ENCODE results near the gene RASSF4.

The RASSF4 gene

GRCh38 chr10:44979281-44980191 is 19.9 kb downstream of the RASSF4 start:
- no peaks in the 10 kb centered on the region for H3K9me3 ChIP-seq (ENCODE audit: control extremely low read depth in 1 of 5, control insufficient read depth in 4 of 5, insufficient read depth in 2 of 5, low read depth in 1 of 5, low read length in 4 of 5)
- peak overlapping the region in 1 of 2 experiments; percentile 59 for H3K27ac ChIP-seq (ENCODE audit: insufficient read depth in 1 of 2, low read depth in 1 of 2, low read length in 2 of 2, poor library complexity in 1 of 2, severe bottlenecking in 2 of 2)
- peaks cover 0 to 16% (median 0%) of the 10 kb centered on the region in 4 experiments for H3K36me3 ChIP-seq (ENCODE audit: control insufficient read depth in 4 of 4, insufficient read depth in 4 of 4, low read length in 3 of 4)
- POLR2A ChIA-PET, result interaction anchor here (0.8 to 1.8 kb wide), 4 partner anchors 12 to 27 kb away, joined by 3 to 12 read pairs (median 8); no protein-coding TSS in a partner anchor
- H3K4me3 ChIP-seq (ENCODE audit: control insufficient read depth in 1 of 7, extremely low read depth in 1 of 7, insufficient read depth in 4 of 7, low read depth in 2 of 7, low read length in 6 of 7), result peak overlapping the region in 2 of 7 experiments; percentile 83 to 97
- no peaks in the 10 kb centered on the region for H3K27me3 ChIP-seq (replicated peaks in 2 of 5; ENCODE audit: control insufficient read depth in 4 of 5, insufficient read depth in 5 of 5, low read length in 4 of 5)
- peaks cover 2 to 76% (median 71%) of the 10 kb centered on the region in 4 experiments for H3K4me1 ChIP-seq (ENCODE audit: control extremely low read depth in 1 of 4, control insufficient read depth in 4 of 4, insufficient read depth in 4 of 4, low read length in 3 of 4)
- CTCF ChIA-PET, result interaction anchor here (0.8 to 5.3 kb wide), 13 partner anchors 9 to 53 kb away, joined by 3 to 44 read pairs (median 3); partner anchors contain the start of gene ZNF22
- no peak for DNase-seq
- 92% methylated on average over 11 of the region's 13 CpGs for WGBS (ENCODE audit: insufficient coverage)

DNA sequence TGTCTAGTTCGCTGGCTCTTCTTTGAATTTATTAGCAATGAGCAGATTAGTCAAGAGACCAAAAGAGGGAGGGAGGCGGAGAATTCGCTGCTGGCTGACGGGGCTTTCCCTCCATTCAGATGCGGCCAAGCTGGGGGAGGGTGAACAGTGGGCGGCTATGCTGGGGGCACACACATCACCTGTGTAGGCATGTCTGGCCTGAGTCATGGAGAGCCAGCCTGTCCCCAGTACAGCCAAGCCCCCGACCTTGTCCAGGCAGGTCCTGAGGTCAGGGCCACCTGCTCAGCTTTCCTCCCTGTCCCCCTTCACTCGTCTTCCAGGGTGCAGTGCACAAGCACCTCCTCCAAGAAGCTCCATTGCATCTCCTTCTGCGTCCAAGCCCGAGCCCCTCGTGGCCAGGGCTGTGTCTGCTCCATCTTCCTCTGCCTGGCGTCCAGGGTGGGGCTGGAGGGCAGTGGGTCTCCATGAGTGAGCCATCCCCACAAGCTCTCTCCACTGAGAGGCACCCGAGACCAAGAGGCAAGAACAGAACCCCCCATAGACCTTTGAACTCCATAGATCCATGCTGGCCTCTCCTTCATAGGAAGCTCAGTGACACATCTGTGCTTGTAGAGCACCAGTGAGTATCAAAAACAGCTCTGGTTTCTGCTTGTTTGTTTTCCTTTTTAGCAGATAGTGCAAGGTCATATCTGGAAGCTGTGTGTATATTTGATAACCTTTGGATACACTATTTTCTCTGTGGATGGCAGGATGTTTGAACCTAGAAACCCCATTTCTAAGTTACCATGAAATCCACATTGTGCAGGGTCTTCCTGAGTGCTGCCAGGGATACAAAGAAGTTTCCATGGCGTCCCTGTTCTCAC is 20.9 kb downstream of the RASSF4 start:
- Histone ChIP-seq H3K4me3 (ENCODE audit: control insufficient read depth in 1 of 7, extremely low read depth in 1 of 7, insufficient read depth in 4 of 7, low read depth in 2 of 7, low read length in 6 of 7) (no peak overlapping the region), H3K27me3 (replicated peaks in 2 of 5; ENCODE audit: control insufficient read depth in 4 of 5, insufficient read depth in 5 of 5, low read length in 4 of 5) (no peaks in the 10 kb centered on the region), H3K27ac (ENCODE audit: insufficient read depth in 1 of 2, low read depth in 1 of 2, low read length in 2 of 2, poor library complexity in 1 of 2, severe bottlenecking in 2 of 2) (no peak overlapping the region), H3K9me3 (ENCODE audit: control extremely low read depth in 1 of 5, control insufficient read depth in 4 of 5, insufficient read depth in 2 of 5, low read depth in 1 of 5, low read length in 4 of 5) (no peaks in the 10 kb centered on the region), H3K4me1 (ENCODE audit: control extremely low read depth in 1 of 4, control insufficient read depth in 4 of 4, insufficient read depth in 4 of 4, low read length in 3 of 4) (peaks cover 0 to 68% (median 63%) of the 10 kb centered on the region in 4 experiments), H3K36me3 (ENCODE audit: control insufficient read depth in 4 of 4, insufficient read depth in 4 of 4, low read length in 3 of 4) (peaks cover 0 to 16% (median 0%) of the 10 kb centered on the region in 4 experiments)
- ChIA-PET CTCF (interaction anchor here (0.8 to 5.3 kb wide), 10 partner anchors 8 to 47 kb away, joined by 3 to 44 read pairs (median 4); no protein-coding TSS in a partner anchor), POLR2A (interaction anchor here (1.4 kb wide), 1 partner anchor 15 kb away, joined by 4 read pairs; no protein-coding TSS in a partner anchor)
- DNase-seq, result no peak
- 81% methylated on average over 10 of the region's 14 CpGs for WGBS (ENCODE audit: insufficient coverage)

DNA sequence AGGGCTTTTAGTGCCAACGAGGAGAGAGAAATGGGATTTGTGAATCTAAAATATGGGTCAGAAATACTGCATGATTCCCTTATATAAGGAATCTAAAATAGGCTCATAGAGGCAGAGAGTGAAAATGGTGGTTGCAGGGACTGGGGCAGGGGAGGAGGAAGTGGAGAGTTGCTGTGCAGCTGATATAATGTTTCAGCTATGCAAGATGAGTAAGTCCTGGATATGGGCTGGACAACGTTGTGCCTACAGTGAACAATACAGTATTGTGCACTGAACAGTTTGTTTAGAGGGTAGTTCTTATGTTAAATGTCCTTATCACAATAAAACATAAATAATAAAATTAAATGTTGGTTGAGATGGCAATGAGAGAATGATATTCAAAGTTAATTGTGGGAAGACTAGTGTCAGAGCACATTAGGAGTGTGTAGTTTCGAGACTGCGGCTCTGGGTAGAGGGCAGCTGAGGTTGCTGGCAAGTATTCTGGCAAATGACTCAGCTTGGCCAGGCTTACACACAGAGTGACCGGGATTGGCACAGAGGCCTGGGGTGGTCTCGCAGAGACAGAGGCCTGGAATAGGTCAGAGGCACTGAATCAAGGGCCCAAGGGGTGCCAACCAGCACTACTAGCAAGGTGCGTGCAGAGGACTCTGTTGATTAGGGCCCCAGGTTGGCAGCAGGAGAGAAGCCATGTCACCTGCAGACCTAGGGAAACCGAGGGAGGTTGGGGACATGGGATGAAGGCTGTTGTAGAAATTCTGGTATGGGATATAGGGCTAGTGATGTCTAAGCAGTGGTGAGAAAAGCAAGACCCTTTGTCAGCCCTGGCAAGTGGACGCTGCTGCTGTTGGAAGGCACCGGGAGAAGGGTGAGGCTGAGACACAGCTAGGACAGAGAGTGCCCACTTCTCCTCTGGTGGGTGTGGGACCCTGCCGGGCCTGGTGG is 21.8 kb downstream of the RASSF4 start:
- Histone ChIP-seq H3K27ac (ENCODE audit: insufficient read depth in 1 of 2, low read depth in 1 of 2, low read length in 2 of 2, poor library complexity in 1 of 2, severe bottlenecking in 2 of 2) (no peak overlapping the region), H3K4me1 (ENCODE audit: control extremely low read depth in 1 of 4, control insufficient read depth in 4 of 4, insufficient read depth in 4 of 4, low read length in 3 of 4) (peaks cover 0 to 65% (median 59%) of the 10 kb centered on the region in 4 experiments), H3K9me3 (ENCODE audit: control extremely low read depth in 1 of 5, control insufficient read depth in 4 of 5, insufficient read depth in 2 of 5, low read depth in 1 of 5, low read length in 4 of 5) (no peaks in the 10 kb centered on the region), H3K4me3 (ENCODE audit: control insufficient read depth in 1 of 7, extremely low read depth in 1 of 7, insufficient read depth in 4 of 7, low read depth in 2 of 7, low read length in 6 of 7) (no peak overlapping the region), H3K36me3 (ENCODE audit: control insufficient read depth in 4 of 4, insufficient read depth in 4 of 4, low read length in 3 of 4) (peaks cover 0 to 14% (median 0%) of the 10 kb centered on the region in 4 experiments), H3K27me3 (replicated peaks in 2 of 5; ENCODE audit: control insufficient read depth in 4 of 5, insufficient read depth in 5 of 5, low read length in 4 of 5) (no peaks in the 10 kb centered on the region)
- POLR2A ChIA-PET, result interaction anchor here (1.4 kb wide), 1 partner anchor 14 kb away, joined by 4 read pairs; no protein-coding TSS in a partner anchor
- WGBS (ENCODE audit: insufficient coverage), result 95% methylated on average over 8 of the region's 11 CpGs
- CTCF ChIA-PET, result interaction anchor here (1.0 to 5.3 kb wide), 10 partner anchors 7 to 49 kb away, joined by 3 to 44 read pairs (median 5); no protein-coding TSS in a partner anchor
- DNase-seq, result peak in 2 of 3 donors; percentile 49 to 60

GRCh38 chr10:44982114-44982460 is 22.5 kb downstream of the RASSF4 start:
- POLR2A ChIA-PET, result no interaction called here
- WGBS (ENCODE audit: insufficient coverage), result 87% methylated on average over 4 of the region's 9 CpGs
- H3K27ac ChIP-seq (ENCODE audit: insufficient read depth in 1 of 2, low read depth in 1 of 2, low read length in 2 of 2, poor library complexity in 1 of 2, severe bottlenecking in 2 of 2), result no peak overlapping the region

GRCh38 chr10:44982496-44982895 is 22.9 kb downstream of the RASSF4 start:
- Histone ChIP-seq H3K4me3 (ENCODE audit: control insufficient read depth in 1 of 7, extremely low read depth in 1 of 7, insufficient read depth in 4 of 7, low read depth in 2 of 7, low read length in 6 of 7) (no peak overlapping the region), H3K4me1 (ENCODE audit: control extremely low read depth in 1 of 4, control insufficient read depth in 4 of 4, insufficient read depth in 4 of 4, low read length in 3 of 4) (peaks cover 0 to 59% (median 51%) of the 10 kb centered on the region in 4 experiments), H3K27ac (ENCODE audit: insufficient read depth in 1 of 2, low read depth in 1 of 2, low read length in 2 of 2, poor library complexity in 1 of 2, severe bottlenecking in 2 of 2) (no peak overlapping the region), H3K36me3 (ENCODE audit: control insufficient read depth in 4 of 4, insufficient read depth in 4 of 4, low read length in 3 of 4) (peaks cover 0 to 4% (median 0%) of the 10 kb centered on the region in 4 experiments), H3K27me3 (replicated peaks in 2 of 5; ENCODE audit: control insufficient read depth in 4 of 5, insufficient read depth in 5 of 5, low read length in 4 of 5) (no peaks in the 10 kb centered on the region), H3K9me3 (ENCODE audit: control extremely low read depth in 1 of 5, control insufficient read depth in 4 of 5, insufficient read depth in 2 of 5, low read depth in 1 of 5, low read length in 4 of 5) (no peaks in the 10 kb centered on the region)
- 89% methylated on average over 9 of the region's 9 CpGs for WGBS (ENCODE audit: insufficient coverage)
- DNase-seq, result no peak
- POLR2A ChIA-PET, result no interaction called here
- CTCF ChIA-PET, result interaction anchor here (1.7 to 5.3 kb wide), 2 partner anchors 9 to 50 kb away, joined by 5 to 44 read pairs; no protein-coding TSS in a partner anchor

More at GRCh38 chr10:44982114-44982460, 22.5 kb downstream of the RASSF4 start:
- peaks cover 0 to 64% (median 55%) of the 10 kb centered on the region in 4 experiments for H3K4me1 ChIP-seq (ENCODE audit: control extremely low read depth in 1 of 4, control insufficient read depth in 4 of 4, insufficient read depth in 4 of 4, low read length in 3 of 4)
- CTCF ChIA-PET, result interaction anchor here (1.7 to 5.3 kb wide), 2 partner anchors 10 to 49 kb away, joined by 5 to 44 read pairs; no protein-coding TSS in a partner anchor
- DNase-seq, result no peak
- no peaks in the 10 kb centered on the region for H3K27me3 ChIP-seq (replicated peaks in 2 of 5; ENCODE audit: control insufficient read depth in 4 of 5, insufficient read depth in 5 of 5, low read length in 4 of 5)
- H3K36me3 ChIP-seq (ENCODE audit: control insufficient read depth in 4 of 4, insufficient read depth in 4 of 4, low read length in 3 of 4), result peaks cover 0 to 8% (median 0%) of the 10 kb centered on the region in 4 experiments
- no peak overlapping the region for H3K4me3 ChIP-seq (ENCODE audit: control insufficient read depth in 1 of 7, extremely low read depth in 1 of 7, insufficient read depth in 4 of 7, low read depth in 2 of 7, low read length in 6 of 7)
- no peaks in the 10 kb centered on the region for H3K9me3 ChIP-seq (ENCODE audit: control extremely low read depth in 1 of 5, control insufficient read depth in 4 of 5, insufficient read depth in 2 of 5, low read depth in 1 of 5, low read length in 4 of 5)
